Activated T-cell treated with anti-CD3 and anti-CD28 coated beads, Interleukin-2, amount 50 U/mL, for 4 hours (primary cell): ENCODE data around the gene ARL10. TPM values are rescaled to one million over a fixed set of nuclear protein-coding genes. Genes with fewer than 3 reads are reported as not detected.

ENCODE experiments used
- ATAC-seq, 2 donors: fragments of 200-7000 bp; cut with Tn5 transposase; one replicate each; pipeline ENCODE4 v1.10.0; 2021
- DNase-seq: peaks from one replicate; pipeline ENCODE4 v3.0.0-alpha.2; 2020
- H3K27me3 Mint-ChIP-seq: one replicate; pipeline ENCODE4 v1.8.0; 2021; ENCODE audit warnings: low read depth, mixed read lengths
- H3K36me3 Mint-ChIP-seq: one replicate; pipeline ENCODE4 v1.8.0; 2022; ENCODE audit warnings: mixed read lengths; ENCODE audit not compliant: insufficient read depth
- H3K4me1 Mint-ChIP-seq: one replicate; pipeline ENCODE4 v1.8.0; 2021; ENCODE audit warnings: low read depth, mixed read lengths
- H3K4me3 Mint-ChIP-seq: one replicate; pipeline ENCODE4 v1.8.0; 2021; ENCODE audit warnings: mild to moderate bottlenecking, moderate library complexity, mixed read lengths
- H3K9me3 Mint-ChIP-seq: one replicate; pipeline ENCODE4 v1.8.0; 2021; ENCODE audit warnings: mixed read lengths
- total RNA-seq, 3 donors: library from RNA; stranded (reverse); gene quantifications; one replicate each; pipeline ENCODE4 v1.2.1, GENCODE V29; 2021

ARL10 gene, protein sequence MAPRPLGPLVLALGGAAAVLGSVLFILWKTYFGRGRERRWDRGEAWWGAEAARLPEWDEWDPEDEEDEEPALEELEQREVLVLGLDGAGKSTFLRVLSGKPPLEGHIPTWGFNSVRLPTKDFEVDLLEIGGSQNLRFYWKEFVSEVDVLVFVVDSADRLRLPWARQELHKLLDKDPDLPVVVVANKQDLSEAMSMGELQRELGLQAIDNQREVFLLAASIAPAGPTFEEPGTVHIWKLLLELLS
- total RNA-seq: 1 to 10 TPM; 7.0 to 8.6 (median 7.9) TPM

DNA sequence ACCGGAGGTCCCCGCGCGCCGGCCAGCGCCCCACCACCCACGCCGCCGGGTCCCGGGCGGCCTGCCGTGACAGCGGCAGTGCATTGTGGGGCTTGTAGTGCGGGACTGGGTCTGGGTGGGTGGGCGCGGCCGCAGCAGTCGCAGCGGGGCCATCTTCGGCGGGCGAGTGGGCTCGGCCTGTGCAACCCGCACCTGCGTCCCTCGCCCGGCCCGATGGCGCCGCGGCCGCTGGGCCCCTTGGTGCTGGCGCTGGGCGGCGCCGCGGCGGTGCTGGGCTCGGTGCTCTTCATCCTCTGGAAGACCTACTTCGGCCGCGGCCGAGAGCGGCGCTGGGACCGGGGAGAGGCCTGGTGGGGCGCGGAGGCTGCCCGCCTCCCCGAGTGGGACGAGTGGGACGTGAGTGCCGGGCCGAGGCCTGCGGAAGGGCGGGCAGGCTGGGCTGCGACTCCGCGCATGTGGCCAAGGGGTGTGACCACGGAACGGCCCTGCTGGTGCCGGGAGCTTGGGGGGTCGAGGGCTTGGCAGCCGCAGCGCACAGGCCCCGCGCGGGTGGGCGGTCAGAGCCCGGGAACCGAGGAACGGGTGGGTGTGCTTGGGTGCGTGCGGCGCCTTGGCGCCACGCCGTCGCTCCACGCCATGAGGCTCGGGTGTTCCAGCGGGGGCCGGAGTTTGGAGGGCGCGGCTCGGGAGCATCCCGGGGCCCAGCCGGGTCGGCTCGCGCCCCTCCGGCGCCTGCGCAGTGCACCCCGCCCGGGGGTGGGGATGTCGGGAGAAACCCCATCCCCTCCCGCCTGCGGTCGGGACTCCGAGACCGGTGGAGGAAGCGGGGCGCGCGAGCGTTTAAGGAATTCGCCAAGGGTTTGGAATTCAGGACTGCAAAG lies at the start of gene ARL10:
TSS of gene ARL10 (plus strand) at position 137 of the 881 bp plus-strand sequence. CDS start at position 214, 77 bp downstream.
- peak within 1 kb of the TSS; percentile 81 for H3K4me3 Mint-ChIP-seq
- peaks cover 19% of the 10 kb centered on the region for H3K4me1 Mint-ChIP-seq
- DNase-seq: peak; percentile 45
- no peaks in the 10 kb centered on the region for H3K9me3 Mint-ChIP-seq
- H3K27me3 Mint-ChIP-seq: no peaks in the 10 kb centered on the region
- H3K36me3 Mint-ChIP-seq: peaks cover 16% of the 10 kb centered on the region
- peak; percentile 58 to 61 for ATAC-seq

DNA sequence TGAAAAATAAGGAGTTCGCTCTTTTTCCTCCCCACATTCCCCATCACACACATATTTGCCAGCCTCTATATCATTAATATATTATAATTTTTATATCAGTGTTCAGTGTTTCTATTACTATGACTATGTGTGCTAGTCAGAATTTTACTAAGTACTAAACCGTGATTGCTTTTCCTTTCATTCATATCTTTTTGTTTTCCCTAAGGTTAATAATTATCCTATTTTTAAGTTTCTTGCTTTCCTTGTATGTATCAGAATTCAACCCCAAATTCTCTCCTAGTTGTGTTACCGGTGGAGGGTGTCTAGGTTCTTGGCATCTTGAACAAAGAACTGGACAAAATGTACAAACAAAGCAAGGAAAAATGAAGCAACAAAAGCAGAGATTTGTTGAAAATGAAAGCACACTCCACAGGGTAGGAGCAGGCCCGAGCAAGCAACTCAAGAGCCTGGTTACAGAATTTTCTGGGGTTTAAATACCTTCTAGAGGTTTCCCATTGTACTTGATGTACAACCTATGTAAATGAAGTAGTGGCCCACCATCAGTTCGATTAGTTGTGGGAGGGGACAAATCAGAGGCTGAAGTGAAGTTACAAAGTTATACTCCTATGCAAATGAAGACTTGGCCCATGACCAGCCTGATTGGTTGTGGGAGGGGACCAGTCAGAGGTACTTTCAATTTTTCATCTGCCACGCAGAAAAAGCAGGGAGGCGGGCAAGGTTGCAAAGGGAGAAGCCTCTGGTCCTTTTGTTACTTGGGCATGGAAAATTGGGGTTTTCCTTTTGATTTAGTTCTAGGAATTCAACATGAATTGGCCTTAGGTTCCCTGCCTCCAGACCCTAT lies 47.5 kb upstream of the ARL10 start:
- DNase-seq: no peak
- peaks cover 29% of the 10 kb centered on the region for H3K36me3 Mint-ChIP-seq
- no peaks in the 10 kb centered on the region for H3K4me1 Mint-ChIP-seq
- ATAC-seq: no peak
- no peaks in the 10 kb centered on the region for H3K27me3 Mint-ChIP-seq
- H3K4me3 Mint-ChIP-seq: no peak overlapping the region
- H3K9me3 Mint-ChIP-seq: no peaks in the 10 kb centered on the region

DNA sequence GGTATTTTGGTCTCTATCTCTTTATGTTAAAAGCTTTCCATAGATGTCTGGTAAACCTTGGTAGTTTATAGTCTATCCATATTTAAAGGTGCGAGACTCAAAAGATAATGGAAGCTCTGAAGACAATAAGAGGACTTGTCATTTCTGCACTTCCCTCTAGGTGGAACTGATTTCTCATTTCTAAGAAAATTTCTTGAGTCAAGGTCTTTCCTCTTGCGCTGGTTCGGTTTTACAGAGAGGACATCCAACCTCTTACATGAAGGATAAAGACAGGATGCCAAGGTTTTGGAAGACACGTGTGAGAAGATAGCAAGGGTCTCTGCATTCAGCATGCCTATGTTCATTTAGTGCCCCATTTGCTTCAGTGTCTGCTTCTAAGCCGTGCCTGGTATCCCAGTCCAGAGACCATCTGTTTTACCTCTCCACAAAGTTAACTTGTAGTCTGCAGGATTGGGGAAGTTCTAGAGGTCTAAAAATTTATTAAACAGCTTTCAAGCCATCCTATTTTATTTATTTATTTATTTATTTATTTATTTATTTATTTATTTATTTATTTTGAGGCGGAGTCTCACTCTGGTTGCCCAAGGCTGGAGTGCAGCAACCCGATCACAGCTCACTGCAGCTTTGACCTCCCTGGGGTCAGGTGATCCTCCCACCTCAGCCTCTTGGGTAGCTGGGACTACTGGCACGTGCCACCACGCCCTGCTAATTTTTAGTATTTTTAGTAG lies 45.3 kb upstream of the ARL10 start:
- no peaks in the 10 kb centered on the region for H3K9me3 Mint-ChIP-seq
- H3K27me3 Mint-ChIP-seq: no peaks in the 10 kb centered on the region
- peaks cover 23% of the 10 kb centered on the region for H3K36me3 Mint-ChIP-seq
- no peak for ATAC-seq
- H3K4me3 Mint-ChIP-seq: no peak overlapping the region
- H3K4me1 Mint-ChIP-seq: no peaks in the 10 kb centered on the region
- DNase-seq: no peak

DNA sequence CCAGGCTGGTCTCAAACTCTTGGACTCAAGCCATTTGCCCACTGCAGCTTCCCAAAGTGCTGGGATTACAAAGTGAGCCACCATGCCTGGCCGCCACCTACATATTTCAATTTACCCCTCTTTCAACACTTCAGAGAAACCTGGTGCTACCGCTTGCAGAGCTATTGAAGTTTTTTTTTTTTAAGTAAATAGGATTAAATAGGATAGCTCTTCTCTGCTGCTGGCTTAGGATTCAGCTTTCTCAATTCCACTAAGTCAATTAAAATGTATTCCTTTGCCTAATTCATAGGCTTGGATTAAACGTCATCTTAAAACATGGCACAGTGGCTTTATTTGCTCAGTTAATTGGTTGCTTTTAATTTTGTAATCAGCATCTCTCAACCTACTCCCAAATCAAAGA lies 44.7 kb upstream of the ARL10 start:
- DNase-seq (no peak), ATAC-seq (no peak)
- peaks cover 18% of the 10 kb centered on the region for H3K36me3 Mint-ChIP-seq
- no peak overlapping the region for H3K4me3 Mint-ChIP-seq
- H3K9me3 Mint-ChIP-seq: no peaks in the 10 kb centered on the region
- H3K27me3 Mint-ChIP-seq: no peaks in the 10 kb centered on the region
- no peaks in the 10 kb centered on the region for H3K4me1 Mint-ChIP-seq

DNA sequence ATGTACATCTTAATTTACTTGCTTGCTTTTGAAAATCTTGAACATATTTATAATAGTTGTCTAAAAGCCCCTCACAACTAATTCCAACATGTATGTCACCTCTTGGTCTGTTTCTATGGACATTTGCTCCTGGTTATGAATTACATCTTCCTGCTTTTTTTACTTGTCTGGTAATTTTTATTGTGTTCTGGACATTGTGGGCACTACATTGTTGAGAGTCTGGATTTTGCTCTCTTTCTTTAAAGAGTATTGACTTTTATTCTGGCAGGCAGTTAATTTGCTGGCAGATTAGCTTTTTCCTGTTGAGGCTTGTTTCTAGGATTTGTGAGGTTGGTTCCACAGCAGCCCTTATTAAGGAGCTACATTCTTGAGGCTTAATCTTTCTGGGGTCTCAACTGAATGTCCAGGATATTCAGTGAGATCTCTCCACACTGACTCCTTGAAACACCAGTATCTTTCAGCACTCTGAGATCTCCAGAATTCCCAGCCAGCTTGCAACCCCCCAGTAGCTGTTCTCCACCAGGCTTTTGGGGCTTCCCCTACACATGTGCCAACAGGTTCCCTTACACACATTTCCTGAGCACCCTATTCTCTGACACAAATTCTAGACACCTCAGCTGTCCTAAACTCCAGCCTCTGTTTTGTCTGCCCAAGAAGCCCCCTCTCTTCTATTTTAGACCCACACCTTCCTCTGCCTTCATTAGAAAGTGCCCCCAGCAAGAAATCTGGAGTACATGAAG lies 31.1 kb upstream of the ARL10 start:
- H3K4me3 Mint-ChIP-seq: no peak overlapping the region
- no peak for ATAC-seq
- no peaks in the 10 kb centered on the region for H3K27me3 Mint-ChIP-seq
- peaks cover 36% of the 10 kb centered on the region for H3K36me3 Mint-ChIP-seq
- DNase-seq: no peak
- H3K4me1 Mint-ChIP-seq: no peaks in the 10 kb centered on the region
- peaks cover 7% of the 10 kb centered on the region for H3K9me3 Mint-ChIP-seq

DNA sequence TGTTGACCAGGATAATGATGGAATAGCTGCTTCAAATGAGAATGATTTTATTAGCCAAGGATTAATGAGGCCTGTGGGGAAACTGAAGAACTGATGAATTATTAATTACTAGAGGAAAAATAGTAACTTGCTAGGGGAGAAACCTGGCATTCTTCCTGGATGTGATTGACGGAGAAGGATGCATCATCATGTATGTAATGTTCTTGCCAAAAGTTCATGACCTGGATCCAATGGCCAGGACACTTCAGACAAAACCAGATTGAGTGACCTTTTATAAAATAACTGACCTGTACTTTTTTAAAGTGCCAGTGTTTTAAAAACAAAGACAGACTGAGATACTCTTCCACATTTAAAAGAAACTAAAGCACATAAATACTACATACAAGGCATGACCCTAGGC lies 27.4 kb upstream of the ARL10 start:
- DNase-seq: no peak
- ATAC-seq: no peak
- Mint-ChIP-seq H3K4me1 (no peaks in the 10 kb centered on the region), H3K27me3 (no peaks in the 10 kb centered on the region), H3K4me3 (no peak overlapping the region), H3K36me3 (peaks cover 36% of the 10 kb centered on the region), H3K9me3 (peaks cover 7% of the 10 kb centered on the region)

DNA sequence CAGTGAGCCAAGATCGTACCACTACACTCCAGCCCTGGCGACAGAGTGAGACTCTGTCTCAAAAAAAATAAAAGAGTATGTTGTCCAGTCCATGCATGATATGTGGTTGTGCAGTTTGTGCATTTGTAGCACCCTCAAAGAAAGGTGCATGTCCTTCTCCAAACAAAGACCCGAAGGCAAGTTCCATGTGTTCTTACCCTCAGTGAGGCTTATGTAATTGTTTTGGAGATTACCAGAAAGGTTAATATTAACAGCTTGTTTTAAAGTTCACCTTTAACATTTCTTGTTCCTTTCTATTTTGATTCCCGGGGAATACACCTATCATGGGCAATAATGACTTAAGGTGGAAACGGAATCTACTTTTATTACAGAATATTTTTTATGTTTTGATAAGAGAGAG lies 26.0 kb upstream of the ARL10 start:
- H3K27me3 Mint-ChIP-seq: no peaks in the 10 kb centered on the region
- DNase-seq: no peak
- H3K9me3 Mint-ChIP-seq: no peaks in the 10 kb centered on the region
- H3K36me3 Mint-ChIP-seq: peaks cover 32% of the 10 kb centered on the region
- H3K4me1 Mint-ChIP-seq: no peaks in the 10 kb centered on the region
- H3K4me3 Mint-ChIP-seq: no peak overlapping the region
- no peak for ATAC-seq

DNA sequence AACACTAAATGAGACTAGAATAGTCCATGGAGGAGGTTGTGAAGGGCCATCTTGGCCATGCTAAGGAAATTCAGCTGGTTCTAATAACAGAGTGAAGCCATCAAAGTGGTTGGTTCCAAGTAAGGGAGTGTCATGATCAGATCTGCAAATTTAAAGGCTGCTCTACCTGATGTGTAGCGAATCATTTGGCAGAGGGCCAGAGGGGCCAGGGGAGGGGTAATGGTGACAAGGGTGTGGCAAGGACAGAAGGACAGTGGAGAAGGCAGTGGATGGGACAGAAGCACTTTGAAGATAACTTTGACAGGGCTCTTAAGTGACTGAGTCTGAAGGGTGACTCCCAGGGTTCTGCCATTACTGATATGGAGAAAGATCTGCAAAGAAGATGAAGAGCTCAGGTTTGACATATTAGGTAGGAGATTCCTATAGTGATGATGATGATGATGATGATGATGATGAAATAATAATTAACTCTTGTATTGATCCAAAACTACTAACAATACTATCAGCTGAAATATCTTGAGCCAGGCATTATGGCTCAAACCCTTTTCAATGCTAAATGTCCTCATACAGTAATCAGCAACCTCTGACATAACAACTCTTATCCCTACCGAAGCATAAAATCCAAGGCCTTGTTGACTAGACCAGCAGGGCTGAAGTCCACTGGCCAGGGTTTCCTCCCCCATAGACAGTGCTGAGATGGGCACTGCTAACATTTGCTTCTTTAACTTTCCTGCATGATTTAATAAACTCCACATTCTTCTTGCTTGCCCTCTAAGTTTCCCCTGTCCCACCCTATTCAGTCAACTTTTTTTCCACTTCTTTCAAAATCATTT lies 23.7 kb upstream of the ARL10 start:
- Mint-ChIP-seq H3K4me3 (no peak overlapping the region), H3K27me3 (no peaks in the 10 kb centered on the region), H3K36me3 (peaks cover 37% of the 10 kb centered on the region), H3K9me3 (no peaks in the 10 kb centered on the region), H3K4me1 (no peaks in the 10 kb centered on the region)
- no peak for DNase-seq
- ATAC-seq: no peak

DNA sequence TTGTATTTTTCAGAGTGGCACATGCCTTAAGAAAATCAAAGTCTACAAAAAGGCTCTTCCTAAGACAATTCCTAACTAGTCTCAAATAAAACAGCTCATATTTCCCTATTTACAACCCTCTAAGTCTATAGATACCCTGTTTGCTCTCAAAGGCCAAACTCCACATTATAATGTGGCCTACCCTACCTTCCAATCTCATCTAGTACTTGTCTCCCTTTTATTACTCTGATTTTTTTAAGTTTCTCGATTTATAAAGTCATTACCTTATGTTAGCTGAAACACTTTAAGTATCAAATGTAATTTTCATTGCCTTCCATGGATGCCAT lies 23.2 kb upstream of the ARL10 start:
- no peaks in the 10 kb centered on the region for H3K4me1 Mint-ChIP-seq
- H3K27me3 Mint-ChIP-seq: no peaks in the 10 kb centered on the region
- peaks cover 33% of the 10 kb centered on the region for H3K36me3 Mint-ChIP-seq
- no peak overlapping the region for H3K4me3 Mint-ChIP-seq
- DNase-seq (no peak), ATAC-seq (no peak)
- H3K9me3 Mint-ChIP-seq: no peaks in the 10 kb centered on the region

DNA sequence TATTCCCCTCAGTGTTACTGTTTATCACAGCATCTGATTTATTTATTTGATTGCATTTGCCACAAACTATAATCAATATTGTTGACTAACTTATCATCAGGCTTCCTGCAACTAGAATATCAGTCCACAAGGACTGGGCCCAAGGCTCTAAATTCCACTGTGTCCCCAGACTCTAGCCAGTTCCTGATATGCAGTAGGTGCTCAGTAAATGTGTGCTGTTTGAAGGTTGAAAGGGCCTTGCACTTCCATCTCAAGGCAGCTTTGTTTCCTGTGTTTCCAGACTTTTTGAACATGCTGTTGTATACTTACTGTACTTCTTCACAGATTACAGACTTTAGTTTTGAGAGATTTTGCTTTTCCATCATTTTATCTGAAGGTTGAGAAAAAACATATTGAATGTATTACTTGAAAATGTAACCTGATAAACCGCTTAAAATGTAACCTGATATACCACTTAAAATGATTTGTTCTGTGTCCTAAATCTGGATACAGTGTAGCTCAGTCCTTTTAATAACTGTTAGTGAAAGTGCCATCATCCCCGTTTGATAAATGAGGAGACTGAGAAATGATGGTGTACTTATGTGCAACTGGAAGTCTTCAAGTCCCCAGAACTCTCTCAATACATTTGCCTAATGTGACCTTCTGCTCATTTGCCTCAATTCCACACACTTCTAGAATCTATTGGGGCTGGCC lies 22.4 kb upstream of the ARL10 start:
- no peak for DNase-seq
- no peaks in the 10 kb centered on the region for H3K27me3 Mint-ChIP-seq
- peaks cover 26% of the 10 kb centered on the region for H3K36me3 Mint-ChIP-seq
- ATAC-seq: no peak
- no peak overlapping the region for H3K4me3 Mint-ChIP-seq
- H3K9me3 Mint-ChIP-seq: no peaks in the 10 kb centered on the region
- no peaks in the 10 kb centered on the region for H3K4me1 Mint-ChIP-seq

DNA sequence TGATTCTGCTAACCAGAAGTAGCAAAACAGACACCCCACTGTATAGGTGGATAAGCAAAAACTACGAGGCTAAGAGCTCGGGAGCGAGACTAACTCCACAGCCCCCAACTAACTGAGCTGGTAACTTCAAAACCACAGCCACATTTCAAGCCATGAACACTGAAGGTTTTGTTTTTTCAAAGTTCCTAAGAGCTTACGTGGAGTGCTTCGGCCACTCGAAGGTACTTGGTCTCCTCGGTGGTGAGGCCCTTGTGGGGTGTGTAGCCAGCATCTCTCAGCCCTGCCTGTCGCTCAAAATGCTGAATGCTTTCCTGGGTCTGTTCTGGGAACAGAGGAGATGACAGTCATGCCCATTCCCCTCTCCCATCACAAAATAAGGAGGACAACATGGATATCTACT lies 14.9 kb upstream of the ARL10 start:
- peaks cover 6% of the 10 kb centered on the region for H3K4me1 Mint-ChIP-seq
- no peaks in the 10 kb centered on the region for H3K27me3 Mint-ChIP-seq
- H3K36me3 Mint-ChIP-seq: peaks cover 44% of the 10 kb centered on the region
- no peak overlapping the region for H3K4me3 Mint-ChIP-seq
- H3K9me3 Mint-ChIP-seq: no peaks in the 10 kb centered on the region
- DNase-seq (no peak), ATAC-seq (no peak)

DNA sequence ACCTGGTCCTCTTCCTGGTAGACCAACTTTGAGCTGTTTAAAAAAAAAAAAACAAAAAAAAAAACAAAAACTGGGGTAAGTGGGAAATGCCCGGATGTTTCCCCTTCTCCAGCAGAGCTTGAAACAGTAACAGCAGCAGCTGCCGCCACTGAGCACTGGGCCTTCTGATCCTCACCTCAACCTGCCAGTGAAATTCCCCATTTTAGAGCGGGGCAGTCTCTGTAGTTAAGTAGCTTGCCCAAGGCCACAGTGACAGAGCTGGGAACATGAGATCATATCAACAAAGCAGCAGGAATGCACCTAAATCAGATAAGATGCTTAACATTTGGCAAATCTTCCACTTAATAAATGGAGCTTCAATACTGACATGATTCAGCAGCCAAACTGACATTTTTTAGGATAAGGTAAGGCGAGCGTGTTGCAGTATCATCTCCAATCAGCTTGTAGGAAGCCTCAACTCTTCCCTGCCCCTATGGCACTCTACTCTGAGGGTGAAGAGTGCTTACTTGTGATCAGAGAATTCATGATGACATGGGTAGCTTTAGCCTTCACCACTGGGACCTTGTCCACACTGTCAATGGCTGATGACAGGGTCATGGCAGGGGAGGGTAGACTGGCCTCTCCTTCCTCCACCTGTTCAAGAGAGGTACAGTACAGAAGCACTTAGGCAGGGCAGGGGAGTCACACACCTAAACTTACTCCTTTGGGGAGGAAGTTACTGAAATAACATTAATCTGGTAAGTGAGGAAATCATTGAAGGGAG lies 13.0 kb upstream of the ARL10 start:
- DNase-seq (no peak), ATAC-seq (no peak)
- Mint-ChIP-seq H3K36me3 (peaks cover 35% of the 10 kb centered on the region), H3K27me3 (no peaks in the 10 kb centered on the region), H3K4me1 (peaks cover 7% of the 10 kb centered on the region), H3K4me3 (no peak overlapping the region), H3K9me3 (no peaks in the 10 kb centered on the region)
